HCT116 (cell line): Measurements from ENCODE around the gene OTOP3. TPM values are rescaled to one million over a fixed set of nuclear protein-coding genes. Genes with fewer than 3 reads are reported as not detected.
A peak's percentile ranks its signal among the peaks of the same experiment; 100 is the strongest.
"Not testable (repeated sequence)": the region's sequence is repeated elsewhere in the genome, so short reads cannot be mapped to it uniquely, and the experiment has no call there.

Experiments used
- ATAC-seq: fragments of 200-7000 bp; cut with Tn5 transposase; 2 replicates; pipeline ENCODE4 v1.9.1; 2020; ENCODE audit warnings: mild to moderate bottlenecking, moderate library complexity
- BruUV-seq: library from RNA; stranded (reverse); fragments of 400-500 nt; replicated peaks from 2 replicates; lab custom pipeline; 2021; lab: Mats Ljungman, UMichigan
- CTCF ChIA-PET: fragments of 300-600 bp; sonication (Branson Sonifier 250); formaldehyde crosslinking; loops from one replicate; lab custom pipeline; 2021; ENCODE audit warnings: antibody characterized with exemption; lab: Charles Lee
- POLR2A ChIA-PET: fragments of 300-600, 350-600 bp; sonication (Branson Sonifier 250); formaldehyde crosslinking; loops from one replicate; lab custom pipeline; 2021; ENCODE audit warnings: antibody characterized with exemption; lab: Charles Lee
- RAD21 ChIA-PET, 2 experiments: fragments of 300-600 bp; sonication (Branson Sonifier 250); formaldehyde crosslinking; loops; one replicate each; lab custom pipeline; 2023; ENCODE audit warnings: low total read pairs in 2 of 2; ENCODE audit not compliant: uncharacterized antibody in 2 of 2, unreplicated experiment in 2 of 2, low non-redundant PET in 1 of 2; lab: Charles Lee
- DNase-seq: peaks from one replicate; pipeline ENCODE4 v3.0.0-alpha.2; 2010; ENCODE audit warnings: low read depth, low spot score
- H2AFZ ChIP-seq: fragments of 200-600 bp; shearing (Covaris generic), sonication (generic); 2 replicates; pipeline ENCODE4 v1.6.1; 2017; ENCODE audit warnings: low read depth, mixed run types, mixed read lengths, antibody characterized with exemption, low read length; ENCODE audit not compliant: poor library complexity, severe bottlenecking
- H3K27ac ChIP-seq: 2 replicates; pipeline ENCODE4 v1.5.1; 2012; ENCODE audit warnings: low read depth, low read length
- H3K27me3 ChIP-seq: fragments of 200-600 bp; sonication (generic); 2 replicates; pipeline ENCODE4 v1.6.1; 2016; ENCODE audit warnings: mixed run types, low read length, mixed read lengths; ENCODE audit not compliant: insufficient read depth
- H3K36me3 ChIP-seq, 2 experiments: fragments of 200-500 bp in 1 of 2; fragments of 200-600 bp in 1 of 2; sonication (Bioruptor generic) in 1 of 2; sonication (generic) in 1 of 2; 2 replicates each; pipeline versions ENCODE4 v1.5.1 to v1.6.1; 2014 to 2016; ENCODE audit warnings: low read length in 2 of 2, inconsistent platforms in 1 of 2, mixed read lengths in 1 of 2, mixed run types in 1 of 2; ENCODE audit not compliant: insufficient read depth in 2 of 2, control insufficient read depth in 1 of 2
- H3K4me1 ChIP-seq, 2 experiments: fragments of 200-600 bp in 1 of 2; sonication (generic) in 1 of 2; 2 replicates each; pipeline versions ENCODE4 v1.5.1 to v1.6.1; 2012 to 2017; ENCODE audit warnings: low read length in 2 of 2, inconsistent platforms in 1 of 2, mild to moderate bottlenecking in 1 of 2, mixed read lengths in 1 of 2, mixed run types in 1 of 2, moderate library complexity in 1 of 2; ENCODE audit not compliant: insufficient read depth in 2 of 2, control insufficient read depth in 1 of 2
- H3K4me2 ChIP-seq: fragments of 200-600 bp; sonication (generic); 2 replicates; pipeline ENCODE4 v1.6.1; 2017; ENCODE audit warnings: mixed run types, low read length, mixed read lengths
- H3K4me3 ChIP-seq, 2 experiments: fragments of 200-600 bp in 1 of 2; sonication (generic) in 1 of 2; replicated peaks in 1 of 2; 2 replicates each; pipeline ENCODE4 v1.5.1; 2011 to 2016; ENCODE audit warnings: low read length in 2 of 2, control low read depth in 1 of 2, low read depth in 1 of 2, mild to moderate bottlenecking in 1 of 2, mixed read lengths in 1 of 2, mixed run types in 1 of 2
- H3K79me2 ChIP-seq: fragments of 200-600 bp; sonication (generic); 2 replicates; pipeline ENCODE4 v1.6.1; 2017; ENCODE audit warnings: mild to moderate bottlenecking, mixed run types, low read length, moderate library complexity, mixed read lengths; ENCODE audit not compliant: insufficient read depth
- H3K9ac ChIP-seq: fragments of 200-600 bp; sonication (generic); 2 replicates; pipeline ENCODE4 v1.6.1; 2016; ENCODE audit warnings: low read length, mixed read lengths
- H3K9me2 ChIP-seq: fragments of 200-600 bp; sonication (generic), shearing (Covaris generic); 2 replicates; pipeline ENCODE4 v1.6.1; 2017; ENCODE audit warnings: mixed run types, mild to moderate bottlenecking, moderate library complexity; ENCODE audit not compliant: insufficient read depth
- H3K9me3 ChIP-seq, 2 experiments: fragments of 200-500 bp in 1 of 2; fragments of 200-600 bp in 1 of 2; sonication (Bioruptor generic) in 1 of 2; sonication (generic) in 1 of 2; 2 replicates each; pipeline ENCODE4 v1.6.1; 2014 to 2017; ENCODE audit warnings: low read length in 2 of 2, mixed read lengths in 2 of 2, inconsistent platforms in 1 of 2, low read depth in 1 of 2, mild to moderate bottlenecking in 1 of 2, mixed run types in 1 of 2, moderate library complexity in 1 of 2; ENCODE audit not compliant: control insufficient read depth in 1 of 2, insufficient read depth in 1 of 2
- H4K20me1 ChIP-seq: fragments of 200-600 bp; sonication (generic), shearing (Covaris generic); 2 replicates; pipeline ENCODE4 v1.6.1; 2017; ENCODE audit warnings: mixed run types, mild to moderate bottlenecking, moderate library complexity; ENCODE audit not compliant: insufficient read depth
- EGR1 ChIP-seq: IDR thresholded peaks from 2 replicates; pipeline ENCODE4 v1.6.1; 2012; ENCODE audit warnings: low read depth
- JUND ChIP-seq: IDR thresholded peaks from 2 replicates; pipeline ENCODE4 v1.6.1; 2012
- POLR2A ChIP-seq: IDR thresholded peaks from 2 replicates; pipeline ENCODE4 v1.7.0; 2011; ENCODE audit warnings: borderline replicate concordance; ENCODE audit not compliant: insufficient read depth, insufficient read length; ENCODE audit errors: extremely low read depth
- POLR2AphosphoS5 ChIP-seq: IDR thresholded peaks from 2 replicates; pipeline ENCODE4 v1.6.1; 2011; ENCODE audit warnings: mild to moderate bottlenecking, low read depth, low read length, moderate library complexity
- RAD21 ChIP-seq: IDR thresholded peaks from 2 replicates; pipeline ENCODE4 v1.6.1; 2012; ENCODE audit warnings: low read depth, mild to moderate bottlenecking
- SIN3A ChIP-seq: IDR thresholded peaks from 2 replicates; pipeline ENCODE4 v1.6.1; 2012; ENCODE audit warnings: low read depth
- SP1 ChIP-seq: IDR thresholded peaks from 2 replicates; pipeline ENCODE4 v1.6.1; 2012; ENCODE audit warnings: low read depth
- ZFX ChIP-seq: fragments of 450-650 bp; IDR thresholded peaks from 2 replicates; pipeline ENCODE4 v1.6.1; 2017
- ZNF274 ChIP-seq: fragments of 200-500 bp; sonication (Bioruptor generic); IDR thresholded peaks from 2 replicates; pipeline ENCODE4 v1.6.1; 2014; ENCODE audit warnings: mild to moderate bottlenecking, low read depth, low read length, inconsistent platforms
- intact Hi-C: fragments of 100-400 bp; cut with micrococcal nuclease; formaldehyde crosslinking; loops from 2 replicates; pipeline ENCODE4 v1.10.0; 2022
- total RNA-seq: library from RNA; stranded (reverse); gene quantifications from one replicate; pipeline ENCODE4 v1.2.1, GENCODE V29; 2021; ENCODE audit not compliant: unreplicated experiment
- TF ChIP-seq, protein P1 (sequence below): IDR thresholded peaks from 2 replicates; pipeline ENCODE4 v1.6.1; 2012
- TF ChIP-seq, protein P2 (sequence below): IDR thresholded peaks from 2 replicates; pipeline ENCODE4 v1.6.1; 2012
- TF ChIP-seq, protein P3 (sequence below): IDR thresholded peaks from 2 replicates; pipeline ENCODE4 v1.6.1; 2011; ENCODE audit warnings: mild to moderate bottlenecking, low read length, moderate library complexity; ENCODE audit not compliant: insufficient replicate concordance; ENCODE audit errors: extremely low read depth

The OTOP3 gene
- total RNA-seq, 1 experiment from 2014 or later = not detected

DNA sequence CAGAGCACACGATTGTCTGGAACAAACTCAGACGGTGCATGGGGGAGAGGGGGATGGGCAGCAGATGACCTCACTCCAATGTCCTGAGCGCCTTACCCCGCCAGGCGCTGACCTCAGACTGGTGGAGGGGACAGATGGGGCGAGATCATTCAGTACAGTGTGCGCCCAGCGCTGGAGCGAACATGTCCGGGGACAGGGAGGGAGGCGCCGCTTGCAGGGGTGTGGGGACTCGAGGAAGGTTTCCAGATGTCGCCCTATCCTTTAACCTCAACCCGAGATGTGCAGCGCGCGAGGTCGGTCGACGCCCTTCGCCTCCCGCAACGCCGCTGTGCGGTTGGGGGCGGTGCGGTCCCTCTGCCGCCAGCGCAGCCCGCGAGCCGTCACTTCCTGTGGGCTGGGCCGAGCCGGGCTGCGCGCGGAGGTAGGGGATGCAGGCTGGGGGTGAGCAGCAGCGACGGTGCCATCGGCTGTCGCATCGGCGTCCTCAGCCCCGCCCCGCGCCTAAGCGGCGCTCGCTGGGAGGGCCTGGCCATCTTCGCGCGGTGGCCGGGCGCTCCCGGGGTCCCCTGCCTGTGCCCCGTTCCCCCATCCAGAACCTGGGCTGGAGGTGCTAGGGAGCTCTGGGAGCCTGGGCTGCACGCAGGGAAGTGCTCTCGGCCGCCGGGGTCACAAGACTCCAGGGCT, 46.4 kb downstream of the OTOP3 start (continued):
- TF ChIP-seq, protein P1, sequence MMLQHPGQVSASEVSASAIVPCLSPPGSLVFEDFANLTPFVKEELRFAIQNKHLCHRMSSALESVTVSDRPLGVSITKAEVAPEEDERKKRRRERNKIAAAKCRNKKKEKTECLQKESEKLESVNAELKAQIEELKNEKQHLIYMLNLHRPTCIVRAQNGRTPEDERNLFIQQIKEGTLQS = no peak
- TF ChIP-seq RAD21 = no peak
- TF ChIP-seq SP1 = peak; percentile 32; the same call in 1 of the 2 replicates
- TF ChIP-seq, protein P2, sequence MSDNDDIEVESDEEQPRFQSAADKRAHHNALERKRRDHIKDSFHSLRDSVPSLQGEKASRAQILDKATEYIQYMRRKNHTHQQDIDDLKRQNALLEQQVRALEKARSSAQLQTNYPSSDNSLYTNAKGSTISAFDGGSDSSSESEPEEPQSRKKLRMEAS = peak; percentile 89
- TF ChIP-seq ZNF274 = no peak
- no peak for TF ChIP-seq JUND
- peak; percentile 96 for TF ChIP-seq POLR2A
- peak; percentile 97 for TF ChIP-seq POLR2AphosphoS5
- TF ChIP-seq, protein P3, sequence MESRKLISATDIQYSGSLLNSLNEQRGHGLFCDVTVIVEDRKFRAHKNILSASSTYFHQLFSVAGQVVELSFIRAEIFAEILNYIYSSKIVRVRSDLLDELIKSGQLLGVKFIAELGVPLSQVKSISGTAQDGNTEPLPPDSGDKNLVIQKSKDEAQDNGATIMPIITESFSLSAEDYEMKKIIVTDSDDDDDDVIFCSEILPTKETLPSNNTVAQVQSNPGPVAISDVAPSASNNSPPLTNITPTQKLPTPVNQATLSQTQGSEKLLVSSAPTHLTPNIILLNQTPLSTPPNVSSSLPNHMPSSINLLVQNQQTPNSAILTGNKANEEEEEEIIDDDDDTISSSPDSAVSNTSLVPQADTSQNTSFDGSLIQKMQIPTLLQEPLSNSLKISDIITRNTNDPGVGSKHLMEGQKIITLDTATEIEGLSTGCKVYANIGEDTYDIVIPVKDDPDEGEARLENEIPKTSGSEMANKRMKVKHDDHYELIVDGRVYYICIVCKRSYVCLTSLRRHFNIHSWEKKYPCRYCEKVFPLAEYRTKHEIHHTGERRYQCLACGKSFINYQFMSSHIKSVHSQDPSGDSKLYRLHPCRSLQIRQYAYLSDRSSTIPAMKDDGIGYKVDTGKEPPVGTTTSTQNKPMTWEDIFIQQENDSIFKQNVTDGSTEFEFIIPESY = peak; percentile 26
- peak; percentile 97 for TF ChIP-seq SIN3A
- TF ChIP-seq EGR1 = no peak

DNA sequence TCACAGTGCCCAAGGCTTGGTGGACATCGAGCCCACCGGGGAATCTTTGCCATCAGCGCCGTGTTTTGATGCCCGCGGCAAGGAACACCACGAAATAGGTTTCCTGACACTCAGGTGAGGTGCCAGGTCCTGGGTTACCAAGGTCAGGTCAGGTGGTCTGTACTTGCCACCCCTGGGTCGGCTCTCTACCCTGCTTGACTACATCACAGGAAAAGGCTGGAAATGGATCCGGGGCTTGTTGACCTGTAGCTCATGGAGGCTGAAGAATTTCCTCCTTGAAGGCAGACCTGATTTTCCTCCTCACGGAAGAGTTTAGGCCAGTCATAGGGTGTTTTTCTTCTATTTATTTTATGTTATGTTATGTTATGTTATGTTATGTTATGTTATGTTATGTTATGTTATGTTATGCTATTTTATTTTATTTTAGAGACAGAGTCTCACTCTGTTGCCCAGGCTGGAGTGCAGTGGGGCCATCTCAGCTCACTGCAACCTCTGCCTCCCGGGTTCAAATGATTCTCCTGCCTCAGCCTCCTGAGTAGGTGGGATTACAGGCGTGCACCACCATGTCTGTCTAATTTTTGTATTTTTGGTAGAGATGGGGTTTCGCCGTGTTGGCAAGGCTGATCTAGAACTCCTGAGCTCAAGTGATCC, 47.1 kb downstream of the OTOP3 start:
- TF ChIP-seq ZFX = 0 out of 2 replicates have a peak, but pooled peaks have one; percentile 7
- H3K9me3 ChIP-seq, H3K79me2 ChIP-seq, H3K9me2 ChIP-seq, intact Hi-C loops, H4K20me1 ChIP-seq, H2AFZ ChIP-seq, H3K36me3 ChIP-seq, DNase-seq, H3K27me3 ChIP-seq: not testable (repeated sequence)
- ATAC-seq = peak; percentile 7
- ChIA-PET POLR2A (interaction anchor here (0.6 to 2.5 kb wide), 6 partner anchors 10 to 1406 kb away, joined by 3 to 11 read pairs (median 4); partner anchors contain the start of genes HID1, MRPL58 and NUP85), CTCF (interaction anchor here (1.1 to 1.9 kb wide), 3 partner anchors 10 to 24 kb away, joined by 3 to 8 read pairs (median 3); partner anchors contain the start of gene HID1), RAD21 (interaction anchor here in 1 of 2 experiments (0.7 kb wide), 1 partner anchor 618 kb away, joined by 4 read pairs; no protein-coding TSS in a partner anchor)
- H3K9ac ChIP-seq = peak overlapping the region; percentile 78
- peak overlapping the region; percentile 93 for H3K4me2 ChIP-seq
- BruUV-seq = TSS peak; percentile 82
- H3K27ac ChIP-seq = peak overlapping the region; percentile 76
- H3K4me3 ChIP-seq = peak overlapping the region; percentile 57 to 78
- H3K4me1 ChIP-seq = peaks cover 14 to 30% of the 10 kb centered on the region in 2 experiments
